HepG2 (cell line): ENCODE data around the gene SFR1. TPM values are rescaled to one million over a fixed set of nuclear protein-coding genes. Genes with fewer than 3 reads are reported as not detected.

ENCODE experiments used
- AHR ChIP-seq: IDR thresholded peaks from 2 replicates; pipeline ENCODE4 v1.6.1; 2018; ENCODE audit warnings: missing genetic modification reagents, missing compliant biosample characterization
- ATF2 ChIP-seq: sonication (generic); formaldehyde crosslinking; IDR thresholded peaks from 2 replicates; pipeline ENCODE4 v1.4.0; 2020; ENCODE audit warnings: missing genetic modification reagents
- CENPT ChIP-seq: sonication (generic); formaldehyde crosslinking; IDR thresholded peaks from 2 replicates; pipeline ENCODE4 v1.8.0; 2022; ENCODE audit warnings: low read depth, mild to moderate bottlenecking, moderate library complexity, missing genetic modification reagents
- ERF ChIP-seq: IDR thresholded peaks from 2 replicates; pipeline ENCODE4 v1.6.1; 2018; ENCODE audit warnings: missing biosample characterization, missing genetic modification reagents
- ETS1 ChIP-seq: sonication (generic); formaldehyde crosslinking; IDR thresholded peaks from 2 replicates; pipeline ENCODE4 v1.4.0; 2020; ENCODE audit warnings: missing genetic modification reagents
- MED8 ChIP-seq: sonication (generic); formaldehyde crosslinking; IDR thresholded peaks from 2 replicates; pipeline ENCODE4 v1.8.1; 2023; ENCODE audit warnings: mild to moderate bottlenecking, missing genetic modification reagents; ENCODE audit not compliant: insufficient replicate concordance
- PITX1 ChIP-seq: sonication (generic); formaldehyde crosslinking; IDR thresholded peaks from 2 replicates; pipeline ENCODE4 v1.5.1; 2020; ENCODE audit warnings: mild to moderate bottlenecking, missing genetic modification reagents
- POGZ ChIP-seq: sonication (generic); formaldehyde crosslinking; IDR thresholded peaks from 2 replicates; pipeline ENCODE4 v1.4.0; 2020; ENCODE audit warnings: mild to moderate bottlenecking, missing genetic modification reagents
- STAG1 ChIP-seq: sonication (generic); formaldehyde crosslinking; IDR thresholded peaks from 2 replicates; pipeline ENCODE4 v1.4.0; 2020; ENCODE audit warnings: missing genetic modification reagents
- TBX2 ChIP-seq: sonication (generic); formaldehyde crosslinking; IDR thresholded peaks from 2 replicates; pipeline ENCODE4 v1.5.0; 2020; ENCODE audit warnings: missing genetic modification reagents, mild to moderate bottlenecking, borderline replicate concordance
- ZBTB7A ChIP-seq: sonication (generic); formaldehyde crosslinking; IDR thresholded peaks from 2 replicates; pipeline ENCODE4 v1.8.0; 2022; ENCODE audit warnings: mild to moderate bottlenecking, missing genetic modification reagents
- ZBTB8A ChIP-seq: sonication (generic); formaldehyde crosslinking; IDR thresholded peaks from 2 replicates; pipeline ENCODE4 v1.4.0; 2020; ENCODE audit warnings: mild to moderate bottlenecking, low read depth, missing genetic modification reagents, borderline replicate concordance
- ZFP82 ChIP-seq: sonication (generic); formaldehyde crosslinking; IDR thresholded peaks from 2 replicates; pipeline ENCODE4 v1.5.1; 2020; ENCODE audit warnings: mild to moderate bottlenecking, missing genetic modification reagents, borderline replicate concordance
- ZNF180 ChIP-seq: sonication (generic); formaldehyde crosslinking; IDR thresholded peaks from 2 replicates; pipeline ENCODE4 v1.4.0; 2020; ENCODE audit warnings: low read depth, missing genetic modification reagents, borderline replicate concordance
- ZNF225 ChIP-seq: sonication (generic); formaldehyde crosslinking; IDR thresholded peaks from 2 replicates; pipeline ENCODE4 v1.4.0; 2020; ENCODE audit warnings: mild to moderate bottlenecking, missing genetic modification reagents
- ZNF296 ChIP-seq: sonication (generic); formaldehyde crosslinking; conservative IDR thresholded peaks from 2 replicates; pipeline ENCODE4 v1.5.0; 2020; ENCODE audit warnings: mild to moderate bottlenecking, missing genetic modification reagents
- ZNF329 ChIP-seq: sonication (generic); formaldehyde crosslinking; IDR thresholded peaks from 2 replicates; pipeline ENCODE4 v1.9.0; 2021; ENCODE audit warnings: low read depth, mild to moderate bottlenecking, missing genetic modification reagents
- ZNF512 ChIP-seq: sonication (generic); formaldehyde crosslinking; IDR thresholded peaks from 2 replicates; pipeline ENCODE4 v1.4.0; 2020; ENCODE audit warnings: mild to moderate bottlenecking, missing genetic modification reagents
- ZNF850 ChIP-seq: sonication (generic); formaldehyde crosslinking; conservative IDR thresholded peaks from 2 replicates; pipeline ENCODE4 v1.9.0; 2021; ENCODE audit warnings: mild to moderate bottlenecking, missing genetic modification reagents
- polyA plus RNA-seq, 8 experiments: library from polyadenylated mRNA; depleted of rRNA in 3 of 8; stranded (reverse) in 7 of 8; unstranded in 1 of 8; fragments of >200 nt; fragmentation: Illumina TruSeq in 4 of 8; extraction: Trizol in 4 of 8; gene quantifications; 2 replicates each; pipeline versions ENCODE4 v1.2.1 to v1.2.3, GENCODE V29; 2011 to 2016; ENCODE audit warnings: low read depth in 4 of 8, missing spikeins in 1 of 8, mixed read lengths in 1 of 8; ENCODE audit not compliant: insufficient read depth in 1 of 8
- total RNA-seq, 5 experiments: library from RNA; depleted of rRNA; stranded (reverse); fragments of >200 nt; fragmentation: Illumina TruSeq; extraction: Trizol; gene quantifications; 2 replicates each; pipeline ENCODE4 v1.2.3, GENCODE V29; 2016; ENCODE audit warnings: low read depth in 1 of 5
- TF ChIP-seq, protein P1 (sequence below): sonication (generic); formaldehyde crosslinking; IDR thresholded peaks from 2 replicates; pipeline ENCODE4 v1.4.0; 2020; ENCODE audit warnings: missing genetic modification reagents
- TF ChIP-seq, protein P2 (sequence below): sonication (generic); formaldehyde crosslinking; IDR thresholded peaks from 2 replicates; pipeline ENCODE4 v1.4.0; 2020; ENCODE audit warnings: missing genetic modification reagents

Gene SFR1
- total and polyA plus RNA-seq, 2 of the 13 experiments (the other 11 are each of a cell fraction or from before 2014, with no cell fraction given) = 2.2 to 6.1 TPM

DNA sequence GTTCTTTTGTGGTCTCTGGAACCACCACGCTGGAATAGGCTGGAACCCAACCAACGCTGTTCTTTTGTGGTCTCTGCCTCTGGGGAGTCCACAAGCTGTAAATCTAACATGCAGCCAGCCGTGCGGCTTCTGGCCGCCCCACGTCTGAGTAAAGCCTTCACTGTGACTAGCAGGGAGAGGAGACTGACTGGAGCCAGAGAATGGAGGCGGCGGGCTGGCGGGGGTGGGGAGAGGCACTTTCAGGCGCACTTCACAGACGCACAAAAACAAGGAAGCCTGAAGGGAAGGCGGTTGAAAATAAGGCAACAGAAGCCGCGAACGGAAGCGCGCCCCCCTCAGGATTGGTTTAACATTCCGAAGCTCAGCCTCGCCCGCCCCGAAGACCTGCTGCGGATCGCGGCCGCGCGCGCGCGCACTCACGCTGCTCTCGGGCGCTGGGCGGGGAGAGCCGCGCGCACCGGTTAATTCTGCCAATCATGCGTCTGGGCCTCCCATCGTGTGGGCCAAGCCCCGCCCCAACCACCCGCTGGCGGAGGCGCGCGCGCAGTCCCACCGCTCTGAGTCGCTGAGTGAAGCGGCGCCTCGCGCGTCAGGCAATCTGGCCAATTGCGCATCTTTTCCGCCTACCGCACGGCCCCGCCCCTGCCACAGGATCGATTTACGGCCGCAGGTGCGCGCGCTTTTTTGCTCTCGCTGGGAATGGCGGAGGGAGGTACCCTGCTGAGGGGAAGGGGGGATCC, at the start of gene SFR1 (continued):
- no peak for TF ChIP-seq ATF2
- TF ChIP-seq ZNF296 (CRISPR knock-in tag) = no peak
- peak; percentile 72 for TF ChIP-seq MED8 (CRISPR knock-in tag)
- TF ChIP-seq ZFP82 (CRISPR knock-in tag) = peak; percentile 66; the same call in 1 of the 2 replicates
- no peak for TF ChIP-seq ZNF512 (CRISPR knock-in tag)
- no peak for TF ChIP-seq ZBTB8A (CRISPR knock-in tag)
- TF ChIP-seq ZNF329 (CRISPR knock-in tag) = peak; percentile 52; the same call in 1 of the 2 replicates
- peak; percentile 41; the same call in 1 of the 2 replicates for TF ChIP-seq STAG1 (CRISPR knock-in tag)
- TF ChIP-seq AHR (CRISPR knock-in tag) = peak; percentile 47; the same call in 1 of the 2 replicates
- TF ChIP-seq ERF (CRISPR knock-in tag) = no peak; the same call in 1 of the 2 replicates
- TF ChIP-seq ZBTB7A (CRISPR knock-in tag) = peak; percentile 34; the same call in 1 of the 2 replicates
- TF ChIP-seq, protein P1, sequence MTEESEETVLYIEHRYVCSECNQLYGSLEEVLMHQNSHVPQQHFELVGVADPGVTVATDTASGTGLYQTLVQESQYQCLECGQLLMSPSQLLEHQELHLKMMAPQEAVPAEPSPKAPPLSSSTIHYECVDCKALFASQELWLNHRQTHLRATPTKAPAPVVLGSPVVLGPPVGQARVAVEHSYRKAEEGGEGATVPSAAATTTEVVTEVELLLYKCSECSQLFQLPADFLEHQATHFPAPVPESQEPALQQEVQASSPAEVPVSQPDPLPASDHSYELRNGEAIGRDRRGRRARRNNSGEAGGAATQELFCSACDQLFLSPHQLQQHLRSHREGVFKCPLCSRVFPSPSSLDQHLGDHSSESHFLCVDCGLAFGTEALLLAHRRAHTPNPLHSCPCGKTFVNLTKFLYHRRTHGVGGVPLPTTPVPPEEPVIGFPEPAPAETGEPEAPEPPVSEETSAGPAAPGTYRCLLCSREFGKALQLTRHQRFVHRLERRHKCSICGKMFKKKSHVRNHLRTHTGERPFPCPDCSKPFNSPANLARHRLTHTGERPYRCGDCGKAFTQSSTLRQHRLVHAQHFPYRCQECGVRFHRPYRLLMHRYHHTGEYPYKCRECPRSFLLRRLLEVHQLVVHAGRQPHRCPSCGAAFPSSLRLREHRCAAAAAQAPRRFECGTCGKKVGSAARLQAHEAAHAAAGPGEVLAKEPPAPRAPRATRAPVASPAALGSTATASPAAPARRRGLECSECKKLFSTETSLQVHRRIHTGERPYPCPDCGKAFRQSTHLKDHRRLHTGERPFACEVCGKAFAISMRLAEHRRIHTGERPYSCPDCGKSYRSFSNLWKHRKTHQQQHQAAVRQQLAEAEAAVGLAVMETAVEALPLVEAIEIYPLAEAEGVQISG = peak; percentile 74
- TF ChIP-seq POGZ (CRISPR knock-in tag) = peak; percentile 95
- 0 out of 2 replicates have a peak, but pooled peaks have one; percentile 48 for TF ChIP-seq ZNF225 (CRISPR knock-in tag)
- peak; percentile 67 for TF ChIP-seq TBX2 (CRISPR knock-in tag)
- TF ChIP-seq ZNF180 (CRISPR knock-in tag) = no peak
- TF ChIP-seq, protein P2, sequence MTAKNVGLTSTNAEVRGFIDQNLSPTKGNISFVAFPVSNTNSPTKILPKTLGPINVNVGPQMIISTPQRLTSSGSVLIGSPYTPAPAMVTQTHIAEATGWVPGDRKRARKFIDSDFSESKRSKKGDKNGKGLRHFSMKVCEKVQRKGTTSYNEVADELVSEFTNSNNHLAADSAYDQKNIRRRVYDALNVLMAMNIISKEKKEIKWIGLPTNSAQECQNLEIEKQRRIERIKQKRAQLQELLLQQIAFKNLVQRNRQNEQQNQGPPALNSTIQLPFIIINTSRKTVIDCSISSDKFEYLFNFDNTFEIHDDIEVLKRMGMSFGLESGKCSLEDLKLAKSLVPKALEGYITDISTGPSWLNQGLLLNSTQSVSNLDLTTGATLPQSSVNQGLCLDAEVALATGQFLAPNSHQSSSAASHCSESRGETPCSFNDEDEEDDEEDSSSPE (CRISPR knock-in tag) = peak; percentile 97
- TF ChIP-seq ETS1 (CRISPR knock-in tag) = no peak
- TF ChIP-seq ZNF850 = 0 out of 2 replicates have a peak, but pooled peaks have one; percentile 39
- no peak; the same call in 1 of the 2 replicates for TF ChIP-seq PITX1
- TF ChIP-seq CENPT (CRISPR knock-in tag) = no peak
